NCI-H2196 treated with DMSO at 0.1 percent for 48 hours (cell line): ENCODE measurements around the gene ZDHHC3.

Experiments used
- DNase-seq: peaks from one replicate; lab custom pipeline; 2025; ENCODE audit not compliant: unreplicated experiment; lab: John Stamatoyannopoulos, UW

The ZDHHC3 gene

DNA sequence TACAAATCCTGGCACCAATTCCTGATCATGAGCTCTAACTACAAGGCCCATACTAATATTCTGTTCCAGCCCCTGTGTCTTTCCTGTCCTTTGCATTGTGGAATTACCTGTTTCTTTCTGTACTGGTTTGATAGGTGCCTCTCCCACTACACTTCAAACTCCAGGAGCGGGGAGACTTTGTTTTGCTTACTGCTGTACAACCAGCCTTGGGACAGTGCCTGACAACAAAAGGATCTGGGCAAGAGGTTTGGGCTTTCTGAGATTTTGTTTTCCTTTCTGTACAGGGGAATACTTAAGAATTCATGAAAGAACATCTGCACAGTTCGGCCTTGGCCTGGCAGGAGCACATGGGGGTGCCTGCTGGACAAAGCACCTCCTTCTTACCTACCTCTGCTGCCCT lies 45.1 kb downstream of the ZDHHC3 start:
- no peak for DNase-seq

- DNase-seq, result no peak
Observed at GRCh38 chr3:44929782-44930181, 46.2 kb downstream of the ZDHHC3 start.

DNA sequence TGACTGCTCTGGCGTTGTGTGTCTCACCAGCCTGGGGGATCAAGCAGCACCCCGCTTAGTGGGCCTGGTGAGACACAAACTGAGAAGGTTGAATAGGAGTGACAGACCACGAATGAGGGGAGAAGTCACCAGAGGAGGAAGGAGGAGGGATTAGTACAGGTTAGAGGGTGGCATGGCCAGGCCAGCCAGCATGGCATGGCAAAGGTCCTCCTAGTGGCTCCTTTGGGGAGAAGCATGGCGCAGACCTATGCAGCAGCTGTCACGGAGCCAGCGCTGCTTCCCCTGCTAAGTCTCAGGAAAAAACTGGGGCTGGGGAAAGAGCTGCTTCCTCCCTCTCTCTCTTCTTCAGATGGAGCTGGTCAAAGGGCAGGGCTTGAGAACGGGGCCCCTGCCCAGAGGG lies 48.6 kb downstream of the ZDHHC3 start:
- no peak for DNase-seq

DNA sequence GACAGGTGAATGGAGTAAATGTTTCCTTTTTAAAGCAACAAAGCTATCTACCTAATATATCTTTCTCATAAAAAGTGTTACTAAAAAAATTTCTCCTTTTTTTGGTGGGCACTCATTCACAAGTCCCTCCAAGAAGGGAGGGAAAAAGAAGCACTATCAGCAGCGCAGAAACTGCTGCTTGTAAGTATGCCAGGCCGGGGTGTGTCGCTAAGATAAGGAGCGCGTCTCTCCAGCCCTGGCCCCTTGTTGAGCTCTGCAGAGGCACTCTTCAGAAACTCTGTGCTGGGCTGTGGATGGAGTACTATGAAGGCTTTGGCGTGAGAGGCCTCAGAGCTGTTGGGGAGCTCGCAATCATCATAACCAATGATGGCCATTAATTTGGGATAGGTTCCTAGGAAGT lies 49.1 kb downstream of the ZDHHC3 start:
- DNase-seq, result no peak

DNA sequence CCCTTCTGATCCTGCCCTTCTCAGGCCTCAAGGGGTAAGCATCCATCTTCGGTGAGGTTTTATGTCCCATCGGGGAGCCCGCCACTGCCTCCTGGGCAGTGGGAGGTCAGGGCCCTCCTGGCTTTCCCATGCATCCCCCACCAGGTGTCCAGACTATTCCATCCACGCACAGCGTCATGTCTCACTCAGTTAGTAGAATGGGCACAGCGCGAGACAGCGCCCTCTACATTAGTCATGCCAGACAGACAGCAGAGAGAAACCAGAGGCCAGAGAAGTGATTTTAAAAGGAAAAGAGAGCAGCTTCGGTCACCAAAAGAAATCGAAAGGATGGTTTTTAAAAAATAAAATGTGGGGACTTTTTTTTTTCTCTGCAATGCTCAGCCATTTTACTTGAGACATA lies 49.8 kb downstream of the ZDHHC3 start:
- no peak for DNase-seq

DNA sequence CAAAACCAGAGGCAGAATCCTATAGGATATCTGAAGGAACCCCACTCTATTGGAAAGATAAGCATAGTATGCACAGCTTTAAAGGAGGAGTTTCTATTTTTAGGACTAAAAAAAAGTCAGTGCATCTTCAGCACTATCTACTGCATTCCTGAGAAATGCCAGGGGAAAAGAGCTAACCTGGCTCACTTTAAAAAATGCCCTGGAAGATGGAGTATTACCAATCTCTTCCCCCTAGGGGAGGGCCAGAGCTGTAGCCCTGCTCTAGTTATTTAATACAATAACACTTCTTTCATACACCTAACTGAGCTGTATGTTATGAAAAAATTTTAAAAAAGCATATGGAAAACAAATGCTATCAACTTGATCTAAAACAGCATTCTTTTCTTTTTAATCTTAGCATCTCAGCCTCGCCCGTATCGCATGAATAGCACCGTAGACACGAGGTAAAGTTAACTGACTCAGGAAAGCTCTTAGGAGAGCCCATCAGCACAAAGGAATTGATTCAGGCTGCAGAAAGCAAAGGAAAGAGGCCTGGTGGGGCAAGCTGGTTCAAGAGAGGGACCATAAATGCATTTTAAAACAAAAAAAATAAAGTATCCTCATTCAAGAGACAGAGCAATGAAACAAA lies 51.4 kb downstream of the ZDHHC3 start:
- DNase-seq, result no peak

GRCh38 chr3:44923632-44924456 lies 52.1 kb downstream of the ZDHHC3 start:
- no peak for DNase-seq

DNA sequence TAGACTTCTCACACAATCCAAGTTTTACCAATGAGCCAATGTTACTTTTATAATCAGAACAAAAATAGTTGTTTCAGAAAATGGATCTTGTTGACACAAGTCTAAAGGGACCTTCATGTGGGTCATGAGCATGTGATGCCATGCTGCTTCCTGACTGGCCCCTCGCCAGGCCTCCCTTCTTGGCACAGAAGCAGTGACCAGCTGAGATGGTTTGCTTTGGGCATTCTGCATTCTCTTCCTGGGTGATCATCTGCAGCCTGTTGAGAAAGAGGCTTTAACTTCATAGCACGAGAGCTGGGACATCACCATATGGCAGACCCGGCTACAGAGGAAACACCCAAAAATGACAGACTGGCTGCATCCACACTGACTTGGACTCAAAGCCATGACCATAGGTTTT lies 55.9 kb downstream of the ZDHHC3 start:
- DNase-seq, result no peak

- DNase-seq, result no peak
Observed at GRCh38 chr3:44918581-44918980, 57.4 kb downstream of the ZDHHC3 start.

GRCh38 chr3:44918087-44918486 lies 57.9 kb downstream of the ZDHHC3 start:
- no peak for DNase-seq

- DNase-seq, result no peak
Observed at GRCh38 chr3:44915702-44916438, 60.1 kb downstream of the ZDHHC3 start.

DNA sequence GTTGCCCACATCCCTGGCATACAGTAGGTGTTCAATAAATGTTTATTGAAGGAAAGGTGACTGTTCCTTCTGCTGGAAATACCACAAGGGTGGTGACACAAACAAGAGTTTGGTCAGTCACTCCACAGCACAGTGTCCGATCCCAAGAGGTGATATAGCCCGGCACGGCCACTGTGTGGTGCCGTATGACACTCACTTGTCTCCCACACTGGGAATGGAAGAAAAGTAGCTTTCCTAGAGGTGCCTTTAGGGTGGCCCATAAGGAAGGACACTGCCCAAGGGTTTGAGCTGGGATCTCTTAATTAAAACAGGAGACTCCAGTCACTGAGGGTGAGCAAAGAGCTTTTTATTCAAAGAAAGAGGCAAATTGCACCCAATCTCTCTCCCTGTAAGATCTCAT lies 61.0 kb downstream of the ZDHHC3 start:
- DNase-seq, result no peak

- peak; percentile 27 for DNase-seq
Observed at GRCh38 chr3:44913868-44914468, 62.0 kb downstream of the ZDHHC3 start.

GRCh38 chr3:44910693-44911092 lies 65.3 kb downstream of the ZDHHC3 start:
- no peak for DNase-seq

GRCh38 chr3:44909063-44909462 lies 66.9 kb downstream of the ZDHHC3 start:
- DNase-seq, result no peak

- no peak for DNase-seq
Observed at GRCh38 chr3:44907612-44908011, 68.4 kb downstream of the ZDHHC3 start.

- no peak for DNase-seq
Observed at GRCh38 chr3:44906997-44907396, 69.0 kb downstream of the ZDHHC3 start.

GRCh38 chr3:44905446-44906157 lies 70.4 kb downstream of the ZDHHC3 start:
- DNase-seq, result no peak

- no peak for DNase-seq
Observed at GRCh38 chr3:44903751-44904150, 72.2 kb downstream of the ZDHHC3 start.

DNA sequence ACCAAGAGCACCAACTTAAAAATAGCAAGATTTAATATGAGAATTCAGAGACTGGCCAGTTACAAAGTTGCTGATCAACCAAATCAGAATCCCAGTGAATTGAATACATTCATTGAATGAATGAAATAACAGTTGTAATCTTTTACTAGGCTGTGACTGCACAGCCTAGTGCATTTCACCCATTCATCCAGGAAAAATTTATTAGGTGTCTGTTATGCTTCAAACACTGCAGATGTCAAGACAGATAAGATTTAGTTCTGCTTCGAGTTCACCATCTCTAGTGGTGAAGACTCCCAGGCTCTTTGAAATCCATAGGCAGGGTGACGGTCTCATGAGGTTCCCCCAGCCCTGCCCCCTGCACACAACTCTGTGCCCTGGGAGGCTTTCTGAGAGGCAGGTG lies 72.7 kb downstream of the ZDHHC3 start:
- no peak for DNase-seq

GRCh38 chr3:44902628-44903027 lies 73.3 kb downstream of the ZDHHC3 start:
- DNase-seq, result no peak
